Caco-2 (cell line): ENCODE results near the gene SFXN2. TPM values are rescaled to one million over a fixed set of nuclear protein-coding genes. Genes with fewer than 3 reads are reported as not detected.
A peak's percentile ranks its signal among the peaks of the same experiment; 100 is the strongest.

Experiments used
- BruUV-seq: library from RNA; stranded (reverse); fragments of 400-500 nt; replicated peaks from 2 replicates; lab custom pipeline; 2021; lab: Mats Ljungman, UMichigan
- CTCF ChIA-PET: fragments of 300-600 bp; sonication (Branson Sonifier 250); formaldehyde crosslinking; loops from one replicate; lab custom pipeline; 2022; ENCODE audit warnings: antibody characterized with exemption; lab: Charles Lee
- POLR2A ChIA-PET: fragments of 300-600 bp; sonication (Branson Sonifier 250); formaldehyde crosslinking; loops from one replicate; lab custom pipeline; 2022; ENCODE audit warnings: antibody characterized with exemption; lab: Charles Lee
- DNase-seq, 2 experiments: peaks; one replicate each; pipeline versions ENCODE4 v3.0.0 to v3.0.0-alpha.2; 2020 to 2022
- H3K27me3 ChIP-seq: replicated peaks from 2 replicates; pipeline ENCODE4 v1.6.0; 2011; ENCODE audit warnings: low read length; ENCODE audit not compliant: control insufficient read depth, insufficient read depth
- H3K36me3 ChIP-seq: 2 replicates; pipeline ENCODE4 v1.5.1; 2011; ENCODE audit warnings: low read length; ENCODE audit not compliant: control insufficient read depth, insufficient read depth
- H3K4me1 ChIP-seq: fragments of 250-450 bp; sonication (Bioruptor Pico); 2 replicates; pipeline ENCODE4 v1.5.1; 2020; ENCODE audit warnings: mild to moderate bottlenecking
- H3K4me3 ChIP-seq: 2 replicates; pipeline ENCODE4 v1.5.1; 2011; ENCODE audit warnings: low read depth, mild to moderate bottlenecking, control low read depth, low read length
- H3K9me3 ChIP-seq: fragments of 250-450 bp; sonication (Bioruptor Pico); 2 replicates; pipeline ENCODE4 v1.5.1; 2020; ENCODE audit warnings: mild to moderate bottlenecking, moderate library complexity
- H3K27ac Mint-ChIP-seq: one replicate; pipeline ENCODE4 v1.8.0; 2022; ENCODE audit warnings: mixed read lengths; ENCODE audit not compliant: unreplicated experiment
- H3K27me3 Mint-ChIP-seq: one replicate; pipeline ENCODE4 v1.8.0; 2022; ENCODE audit warnings: mixed read lengths; ENCODE audit not compliant: insufficient read depth, unreplicated experiment
- H3K36me3 Mint-ChIP-seq: one replicate; pipeline ENCODE4 v1.8.0; 2022; ENCODE audit warnings: mild to moderate bottlenecking, mixed read lengths; ENCODE audit not compliant: insufficient read depth, unreplicated experiment
- H3K4me1 Mint-ChIP-seq: one replicate; pipeline ENCODE4 v1.8.0; 2022; ENCODE audit warnings: low read depth, mixed read lengths; ENCODE audit not compliant: unreplicated experiment
- H3K4me3 Mint-ChIP-seq: one replicate; pipeline ENCODE4 v1.8.0; 2022; ENCODE audit warnings: mild to moderate bottlenecking, moderate library complexity, mixed read lengths; ENCODE audit not compliant: unreplicated experiment
- H3K9me3 Mint-ChIP-seq: one replicate; pipeline ENCODE4 v1.8.0; 2022; ENCODE audit warnings: mixed read lengths; ENCODE audit not compliant: unreplicated experiment
- intact Hi-C: fragments of 100-400 bp; cut with micrococcal nuclease; formaldehyde crosslinking; loops from one replicate; pipeline ENCODE4 v1.10.0; 2022; ENCODE audit not compliant: unreplicated experiment
- total RNA-seq: library from RNA; stranded (reverse); gene quantifications from 2 replicates; pipeline ENCODE4 v1.2.3, GENCODE V29; 2022
- TF ChIP-seq, protein P1 (sequence below), 2 experiments: fragments of 200-600 bp in 1 of 2; IDR thresholded peaks; 1 replicate in 1 of 2; 2 replicates in 1 of 2; pipeline versions ENCODE4 v1.5.1 to v1.8.0; 2011 to 2022; ENCODE audit warnings: antibody characterized with exemption in 1 of 2, control low read depth in 1 of 2, inconsistent platforms in 1 of 2, low read depth in 1 of 2, low read length in 1 of 2, mild to moderate bottlenecking in 1 of 2, moderate library complexity in 1 of 2; ENCODE audit not compliant: insufficient read depth in 1 of 2, severe bottlenecking in 1 of 2, unreplicated experiment in 1 of 2

Gene SFXN2
- total RNA-seq, 1 experiment from 2014 or later: 40.0 TPM

DNA sequence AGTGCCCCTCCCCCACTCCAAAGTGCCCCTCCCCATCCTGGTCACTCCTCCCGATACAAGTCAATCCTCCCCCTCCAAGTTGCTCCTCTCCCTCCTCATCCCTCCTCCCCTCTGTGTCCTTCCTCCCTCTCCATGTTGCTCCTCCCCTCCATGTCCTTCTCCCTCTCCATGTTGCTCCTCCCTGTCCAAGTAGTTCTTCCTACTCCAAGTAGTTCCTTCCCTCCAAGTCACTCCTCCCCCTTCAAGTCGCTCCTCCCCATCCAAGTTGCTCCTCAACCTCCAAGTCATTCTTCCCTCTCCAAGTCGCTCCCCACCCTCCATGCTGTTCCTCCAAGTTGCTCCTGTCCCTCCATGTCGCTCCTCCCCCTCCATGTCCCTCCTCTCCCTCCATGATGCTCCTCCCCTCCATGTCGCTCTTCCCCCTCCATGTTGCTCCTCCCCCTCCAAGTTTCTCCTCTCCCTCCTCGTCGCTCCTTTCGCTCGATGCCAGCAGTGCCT lies 20.7 kb downstream of the SFXN2 start:
- Histone ChIP-seq H3K9me3 (no peaks in the 10 kb centered on the region), H3K4me3 (no peak overlapping the region), H3K27me3 (no peaks in the 10 kb centered on the region), H3K4me1 (no peaks in the 10 kb centered on the region), H3K36me3 (peaks cover 3% of the 10 kb centered on the region)
- POLR2A ChIA-PET: no interaction called here
- Mint-ChIP-seq H3K36me3 (peaks cover 9% of the 10 kb centered on the region), H3K4me3 (no peak overlapping the region), H3K27ac (no peak overlapping the region), H3K27me3 (no peaks in the 10 kb centered on the region), H3K9me3 (no peaks in the 10 kb centered on the region), H3K4me1 (no peaks in the 10 kb centered on the region)
- peak in 1 of 2 experiments; percentile 32 for DNase-seq
- no TSS peak for BruUV-seq
- TF ChIP-seq, protein P1, sequence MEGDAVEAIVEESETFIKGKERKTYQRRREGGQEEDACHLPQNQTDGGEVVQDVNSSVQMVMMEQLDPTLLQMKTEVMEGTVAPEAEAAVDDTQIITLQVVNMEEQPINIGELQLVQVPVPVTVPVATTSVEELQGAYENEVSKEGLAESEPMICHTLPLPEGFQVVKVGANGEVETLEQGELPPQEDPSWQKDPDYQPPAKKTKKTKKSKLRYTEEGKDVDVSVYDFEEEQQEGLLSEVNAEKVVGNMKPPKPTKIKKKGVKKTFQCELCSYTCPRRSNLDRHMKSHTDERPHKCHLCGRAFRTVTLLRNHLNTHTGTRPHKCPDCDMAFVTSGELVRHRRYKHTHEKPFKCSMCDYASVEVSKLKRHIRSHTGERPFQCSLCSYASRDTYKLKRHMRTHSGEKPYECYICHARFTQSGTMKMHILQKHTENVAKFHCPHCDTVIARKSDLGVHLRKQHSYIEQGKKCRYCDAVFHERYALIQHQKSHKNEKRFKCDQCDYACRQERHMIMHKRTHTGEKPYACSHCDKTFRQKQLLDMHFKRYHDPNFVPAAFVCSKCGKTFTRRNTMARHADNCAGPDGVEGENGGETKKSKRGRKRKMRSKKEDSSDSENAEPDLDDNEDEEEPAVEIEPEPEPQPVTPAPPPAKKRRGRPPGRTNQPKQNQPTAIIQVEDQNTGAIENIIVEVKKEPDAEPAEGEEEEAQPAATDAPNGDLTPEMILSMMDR (IDR thresholded peaks at IDR 0.05; ENCODE audit: insufficient read depth in 1 of 2, low read depth in 1 of 2, low read length in 1 of 2, severe bottlenecking in 1 of 2, unreplicated experiment in 1 of 2): no peak
- intact Hi-C loops: no loop called here
- CTCF ChIA-PET: no interaction called here

GRCh38 chr10:102738692-102739121 lies 24.3 kb downstream of the SFXN2 start:
- Histone ChIP-seq H3K4me3 (no peak overlapping the region), H3K9me3 (no peaks in the 10 kb centered on the region), H3K4me1 (peaks cover 6% of the 10 kb centered on the region; the same call in 1 of the 2 replicates), H3K27me3 (no peaks in the 10 kb centered on the region), H3K36me3 (no peaks in the 10 kb centered on the region; the same call in 1 of the 2 replicates)
- Mint-ChIP-seq H3K36me3 (peaks cover 11% of the 10 kb centered on the region), H3K9me3 (no peaks in the 10 kb centered on the region), H3K4me3 (no peak overlapping the region), H3K27me3 (no peaks in the 10 kb centered on the region), H3K4me1 (peaks cover 7% of the 10 kb centered on the region), H3K27ac (no peak overlapping the region)
- ChIA-PET POLR2A (no interaction called here), CTCF (no interaction called here)
- DNase-seq: no peak
- intact Hi-C loops: no loop called here
- BruUV-seq: TSS peak; percentile 18
- TF ChIP-seq, protein P1 (IDR thresholded peaks at IDR 0.05; ENCODE audit: insufficient read depth in 1 of 2, low read depth in 1 of 2, low read length in 1 of 2, severe bottlenecking in 1 of 2, unreplicated experiment in 1 of 2): no peak

- Histone ChIP-seq H3K36me3 (no peaks in the 10 kb centered on the region; the same call in 1 of the 2 replicates), H3K4me1 (peaks cover 12% of the 10 kb centered on the region), H3K27me3 (no peaks in the 10 kb centered on the region), H3K4me3 (no peak overlapping the region), H3K9me3 (no peaks in the 10 kb centered on the region)
- no peak for DNase-seq
- H3K4me1 Mint-ChIP-seq: peaks cover 7% of the 10 kb centered on the region
- H3K4me3 Mint-ChIP-seq: no peak overlapping the region
- H3K36me3 Mint-ChIP-seq: peaks cover 19% of the 10 kb centered on the region
- ChIA-PET POLR2A (no interaction called here), CTCF (no interaction called here)
- TF ChIP-seq, protein P1 (IDR thresholded peaks at IDR 0.05; ENCODE audit: insufficient read depth in 1 of 2, low read depth in 1 of 2, low read length in 1 of 2, severe bottlenecking in 1 of 2, unreplicated experiment in 1 of 2): no peak
- H3K27me3 Mint-ChIP-seq: no peaks in the 10 kb centered on the region
- no peak overlapping the region for H3K27ac Mint-ChIP-seq
- BruUV-seq: no TSS peak
- H3K9me3 Mint-ChIP-seq: no peaks in the 10 kb centered on the region
- intact Hi-C loops: loop anchor here (5.0 kb wide), 1 partner anchor 493 kb away; the partner anchor contains the start of gene GBF1
Measured at GRCh38 chr10:102740229-102740628, 25.8 kb downstream of the SFXN2 start.
